NK-92 treated with Interleukin-12 subunit alpha and Interleukin-12 subunit beta, amount 100 ng/mL, for 24 hours (cell line): Measurements from ENCODE around the gene HBA1.
"Not testable (repeated sequence)": the region's sequence is repeated elsewhere in the genome, so short reads cannot be mapped to it uniquely, and the experiment has no call there.

Experiments used
- DNase-seq: peaks from one replicate; lab custom pipeline; 2025; lab: John Stamatoyannopoulos, UW

The HBA1 gene

GRCh38 chr16:176477-177382, at the start of gene HBA1:
TSS of gene HBA1 (plus strand) at chr16:176680. CDS start at chr16:176717, 37 bp downstream.
- not testable (repeated sequence) for DNase-seq

DNA sequence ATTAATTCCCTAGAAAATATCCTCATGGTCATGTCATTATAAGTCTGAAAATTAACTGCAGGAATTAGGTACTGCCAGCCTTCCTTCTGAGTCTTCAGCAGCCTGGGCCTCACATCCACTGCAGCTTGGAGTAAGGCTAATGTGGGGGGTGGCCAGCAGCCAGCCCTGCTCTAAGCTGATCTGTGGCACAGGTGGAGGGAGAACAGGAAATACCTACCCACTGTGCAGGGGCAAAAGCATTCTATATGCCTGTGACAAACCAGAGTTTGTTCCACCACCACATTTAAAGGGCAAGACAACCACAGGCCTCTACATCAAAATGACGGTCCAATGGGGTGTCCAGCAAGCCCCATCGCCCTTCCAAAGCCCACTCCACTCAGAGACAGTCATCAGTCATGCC, 47.4 kb upstream of the HBA1 start:
- DNase-seq, result no peak

GRCh38 chr16:130533-131173, 45.8 kb upstream of the HBA1 start:
- DNase-seq, result no peak

DNA sequence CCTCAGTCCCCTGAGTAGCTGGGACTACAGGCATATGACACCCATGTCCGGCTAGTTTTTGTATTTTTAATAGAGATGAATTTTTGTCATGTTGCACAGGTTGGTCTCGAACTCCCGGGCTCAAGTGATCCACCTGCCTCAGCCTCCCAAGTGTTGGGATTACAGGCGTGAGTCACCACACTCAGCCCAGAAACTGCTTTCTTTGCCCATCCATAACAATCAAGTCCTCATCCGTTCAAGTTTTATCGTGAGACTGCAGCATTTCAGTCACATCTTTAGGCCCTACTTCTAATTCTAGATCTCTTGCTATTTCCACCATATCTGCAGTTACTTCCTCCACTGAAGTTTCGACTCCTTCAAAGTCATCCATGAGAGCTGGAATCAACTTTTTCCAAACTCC, 44.4 kb upstream of the HBA1 start:
- DNase-seq, result no peak

DNA sequence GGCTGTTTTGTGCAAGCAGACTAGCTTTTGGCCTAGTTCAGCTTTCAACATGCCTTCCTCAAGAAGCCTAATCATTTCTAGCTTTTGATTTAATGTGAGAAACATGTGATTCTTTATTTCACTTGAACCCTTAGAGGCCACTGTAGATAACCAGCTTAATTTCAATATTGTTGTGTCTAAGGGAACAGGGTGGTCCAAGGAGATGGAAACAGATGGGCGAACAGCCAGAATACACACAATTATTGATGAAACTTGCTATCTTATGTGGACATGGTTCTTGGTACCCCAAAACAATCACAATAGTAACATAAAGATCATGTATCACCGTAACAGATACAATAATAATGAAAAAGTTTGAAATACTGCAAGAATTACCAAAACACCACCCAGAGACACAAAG, 42.8 kb upstream of the HBA1 start:
- DNase-seq, result no peak

DNA sequence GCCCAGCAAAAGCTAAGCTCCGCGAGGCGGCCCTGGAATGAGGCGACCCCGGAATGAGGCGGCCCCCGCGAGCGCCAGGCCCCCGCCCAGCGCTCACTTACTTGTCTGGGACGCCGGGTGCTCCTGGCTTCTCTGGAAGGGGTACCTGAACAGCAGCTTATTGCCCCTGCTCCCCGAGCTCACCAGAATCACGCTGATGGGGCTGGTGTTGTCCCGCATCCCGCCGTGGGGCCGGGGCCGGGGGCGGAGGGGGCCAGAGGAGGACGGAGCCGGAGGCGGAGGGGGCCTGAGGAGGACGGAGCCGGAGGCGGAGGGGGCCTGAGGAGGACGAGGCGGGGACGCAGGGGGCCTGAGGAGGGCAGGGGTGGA, 38.4 kb upstream of the HBA1 start:
- peak; percentile 49 for DNase-seq

DNA sequence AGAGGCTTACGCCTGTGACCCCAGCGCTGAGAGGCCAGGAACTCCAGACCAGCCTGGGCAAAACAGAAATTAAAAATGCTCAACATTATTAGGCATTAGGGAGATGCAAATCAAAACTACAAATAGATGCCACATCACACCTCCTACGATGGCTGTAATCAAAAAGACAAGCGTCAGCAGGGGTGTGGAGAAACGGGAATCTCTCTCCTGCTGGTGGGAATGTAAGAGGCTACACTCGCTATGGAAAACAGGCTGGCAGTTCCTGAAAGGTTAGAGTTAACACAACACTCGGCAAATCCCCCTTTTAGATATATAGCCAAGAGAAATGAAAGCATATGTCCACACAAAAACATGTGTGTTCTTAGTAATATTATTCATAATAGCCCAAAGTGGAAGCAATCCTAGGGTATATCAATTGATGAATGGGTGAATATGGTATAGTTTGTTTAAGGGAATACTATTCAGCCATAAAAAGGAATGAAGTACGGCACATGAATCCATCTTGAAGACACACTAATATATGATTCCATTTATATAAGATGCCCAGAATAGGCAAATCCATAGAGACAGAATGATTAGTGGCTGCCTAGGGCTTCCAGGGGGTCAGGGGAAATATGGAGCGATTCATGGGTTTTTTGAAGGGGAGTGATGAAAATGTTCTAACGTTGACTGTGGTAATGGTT, 36.2 kb upstream of the HBA1 start:
- no peak for DNase-seq

DNA sequence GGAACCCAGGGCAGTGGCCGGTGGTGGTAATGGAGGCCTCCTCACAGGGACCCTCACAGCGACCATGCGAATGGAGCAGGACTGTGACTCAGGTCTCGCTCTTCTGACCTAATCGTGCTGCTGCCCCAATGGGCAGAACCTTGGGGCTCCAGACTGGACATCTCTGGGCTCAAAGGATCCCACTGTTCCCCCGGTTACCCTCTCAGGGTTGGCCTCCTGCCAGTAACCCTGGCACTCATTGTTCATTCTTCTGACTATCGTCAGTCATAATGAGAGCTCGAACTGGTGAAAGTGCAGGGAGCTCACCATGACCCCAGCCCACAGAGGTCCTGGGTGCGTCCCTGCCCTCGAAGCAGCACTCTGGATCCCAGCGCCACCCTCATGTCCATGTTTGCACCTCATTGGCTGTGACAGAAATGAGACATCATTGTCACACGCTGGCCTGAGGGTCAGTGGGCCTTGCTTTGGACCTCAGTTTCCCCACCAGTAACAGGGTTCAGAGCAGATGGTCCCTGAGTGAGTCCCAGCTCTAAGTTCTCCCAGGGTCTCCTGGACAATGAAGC, 34.0 kb upstream of the HBA1 start:
- no peak for DNase-seq

- DNase-seq, result no peak
These were observed 33.4 kb upstream of the HBA1 start for GRCh38 chr16:143047-143446.

- no peak for DNase-seq
These were observed 33.0 kb upstream of the HBA1 start for GRCh38 chr16:143456-143855.

- no peak for DNase-seq
These were observed 31.7 kb upstream of the HBA1 start for GRCh38 chr16:144797-145252.

- no peak for DNase-seq
These were observed 29.8 kb upstream of the HBA1 start for GRCh38 chr16:146646-147045.

GRCh38 chr16:149024-149660, 27.3 kb upstream of the HBA1 start:
- no peak for DNase-seq

- DNase-seq, result no peak
These were observed 24.0 kb upstream of the HBA1 start, which contains the start of gene HBZ for GRCh38 chr16:152141-153128. TSS of gene HBZ (plus strand) at chr16:152644. CDS start at chr16:152910, 266 bp downstream.

DNA sequence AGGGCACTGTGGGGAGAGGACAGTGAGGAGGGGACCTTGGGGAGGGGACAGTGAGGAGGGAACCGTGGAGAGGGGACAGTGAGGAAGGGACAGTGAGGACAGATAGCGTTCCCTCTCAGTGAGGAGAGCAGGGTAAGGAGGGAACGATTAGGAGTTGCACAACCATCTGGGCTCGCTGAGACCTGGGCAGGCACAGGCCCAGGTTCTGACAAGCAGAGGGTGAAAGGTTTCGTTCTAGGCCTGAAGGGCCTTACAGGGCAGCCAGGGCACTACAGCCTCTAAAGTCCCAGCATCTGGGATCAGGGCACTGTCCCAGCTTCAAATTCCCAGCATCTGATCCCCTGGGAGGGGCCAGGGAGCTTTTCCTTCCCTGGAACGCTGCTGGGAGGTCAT, 23.4 kb upstream of the HBA1 start:
- DNase-seq, result not testable (repeated sequence)

DNA sequence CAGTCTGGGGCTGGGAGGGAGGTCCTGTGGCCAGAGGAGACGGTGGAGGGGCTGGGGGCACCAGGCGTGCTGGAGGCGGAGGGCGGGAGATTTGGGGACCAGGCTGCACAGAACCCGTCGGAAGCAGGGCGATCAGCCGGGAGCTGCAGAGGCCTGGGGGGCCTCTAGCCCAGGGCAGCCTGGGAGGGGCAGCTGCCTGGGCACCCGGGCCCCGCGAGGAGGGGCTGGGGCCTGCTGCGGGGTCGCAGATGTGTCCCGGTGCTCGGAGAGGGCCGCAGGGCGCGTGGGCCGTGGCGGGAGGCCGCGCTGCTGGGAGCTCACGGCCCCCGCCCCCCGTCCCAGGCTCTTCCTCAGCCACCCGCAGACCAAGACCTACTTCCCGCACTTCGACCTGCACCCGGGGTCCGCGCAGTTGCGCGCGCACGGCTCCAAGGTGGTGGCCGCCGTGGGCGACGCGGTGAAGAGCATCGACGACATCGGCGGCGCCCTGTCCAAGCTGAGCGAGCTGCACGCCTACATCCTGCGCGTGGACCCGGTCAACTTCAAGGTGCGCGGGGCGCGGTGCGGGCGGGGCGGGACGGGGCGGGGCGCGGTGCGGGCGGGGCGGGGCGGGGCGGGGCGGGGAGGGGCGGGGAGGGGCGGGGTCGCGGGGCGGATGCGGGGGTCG, 22.8 kb upstream of the HBA1 start:
- not testable (repeated sequence) for DNase-seq

GRCh38 chr16:154217-155030, 22.1 kb upstream of the HBA1 start:
- no peak for DNase-seq

DNA sequence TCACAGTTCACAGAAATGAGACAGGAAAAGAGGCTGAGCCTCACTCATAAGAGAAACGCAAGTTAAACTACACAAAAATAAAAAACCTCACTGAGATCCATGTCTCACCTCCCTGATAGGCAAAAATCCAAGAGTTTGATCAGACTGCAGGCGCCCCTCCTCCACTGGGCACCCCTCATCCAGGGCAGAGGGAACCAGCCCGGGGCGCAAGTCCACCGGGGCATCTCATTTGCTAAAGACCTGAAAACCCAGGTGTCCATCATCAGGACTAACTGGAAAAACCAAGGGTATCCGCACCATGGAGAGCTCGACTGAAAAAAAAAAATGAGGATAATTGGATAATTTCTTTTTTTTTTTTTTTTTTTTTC, 21.5 kb upstream of the HBA1 start:
- no peak for DNase-seq

- no peak for DNase-seq
These were observed 17.2 kb upstream of the HBA1 start for GRCh38 chr16:159136-159849.
